Measurements from ENCODE around the gene SRP72. TPM values are rescaled to one million over a fixed set of nuclear protein-coding genes. Genes with fewer than 3 reads are reported as not detected.
"Not testable (repeated sequence)": the region's sequence is repeated elsewhere in the genome, so short reads cannot be mapped to it uniquely, and the experiment has no call there.

SRP72 gene
- total RNA-seq, 4 donors from 2014 or later, result 37.0 to 51.9 (median 45.8) TPM

DNA sequence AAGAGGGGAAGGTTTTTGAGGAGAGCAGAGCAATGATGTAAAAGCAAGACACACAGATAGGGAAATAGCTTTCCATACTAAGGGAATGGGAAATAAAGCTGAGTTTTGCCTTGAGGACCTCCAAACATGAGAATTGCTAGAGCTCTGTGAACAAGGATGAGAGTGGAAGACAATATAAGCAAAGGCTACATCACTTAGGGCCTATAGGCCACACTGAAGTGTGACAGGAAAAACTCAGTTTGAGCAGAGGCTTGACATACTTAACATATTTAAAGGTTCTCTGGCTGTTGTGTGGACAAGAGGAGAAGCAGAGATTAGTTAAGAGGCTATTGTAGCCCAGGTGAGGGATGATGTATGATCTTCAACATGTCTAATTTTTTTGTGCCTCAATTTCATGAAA is 5.3 kb upstream of the SRP72 start:
- intact Hi-C loops (cut with DNase I), result no loop called here

DNA sequence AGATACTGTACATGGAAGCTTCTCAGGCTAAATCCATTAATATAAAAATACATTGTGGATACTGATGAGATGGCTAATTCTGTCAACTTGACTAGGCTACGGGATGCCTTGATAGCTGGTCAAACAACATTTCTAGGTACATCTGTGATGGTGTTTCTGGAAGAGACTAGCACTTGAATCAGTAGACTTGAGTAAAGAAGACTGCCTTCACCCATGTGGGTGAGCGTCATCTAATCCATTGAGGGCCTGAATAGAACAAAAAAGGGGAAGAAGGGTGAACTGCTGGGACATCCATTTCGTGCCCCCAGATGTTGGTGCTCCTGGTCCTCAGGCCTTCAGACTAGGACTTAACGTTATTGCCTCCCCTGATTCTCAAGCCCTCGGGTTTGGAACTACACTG is 3.7 kb upstream of the SRP72 start:
- no peak for DNase-seq (ENCODE audit: extremely low spot score)
- no peaks in the 10 kb centered on the region for H3K27me3 ChIP-seq
- H3K9me3 ChIP-seq, result no peaks in the 10 kb centered on the region
- H3K27ac ChIP-seq (replicated peaks in 1 of 4), result no peak overlapping the region
- 86% methylated on average over 5 of the region's 5 CpGs for WGBS
- no peak overlapping the region for H3K4me3 ChIP-seq
- H3K4me1 ChIP-seq, result peaks cover 24 to 36% (median 34%) of the 10 kb centered on the region in 4 donors
- TF ChIP-seq, protein P1, sequence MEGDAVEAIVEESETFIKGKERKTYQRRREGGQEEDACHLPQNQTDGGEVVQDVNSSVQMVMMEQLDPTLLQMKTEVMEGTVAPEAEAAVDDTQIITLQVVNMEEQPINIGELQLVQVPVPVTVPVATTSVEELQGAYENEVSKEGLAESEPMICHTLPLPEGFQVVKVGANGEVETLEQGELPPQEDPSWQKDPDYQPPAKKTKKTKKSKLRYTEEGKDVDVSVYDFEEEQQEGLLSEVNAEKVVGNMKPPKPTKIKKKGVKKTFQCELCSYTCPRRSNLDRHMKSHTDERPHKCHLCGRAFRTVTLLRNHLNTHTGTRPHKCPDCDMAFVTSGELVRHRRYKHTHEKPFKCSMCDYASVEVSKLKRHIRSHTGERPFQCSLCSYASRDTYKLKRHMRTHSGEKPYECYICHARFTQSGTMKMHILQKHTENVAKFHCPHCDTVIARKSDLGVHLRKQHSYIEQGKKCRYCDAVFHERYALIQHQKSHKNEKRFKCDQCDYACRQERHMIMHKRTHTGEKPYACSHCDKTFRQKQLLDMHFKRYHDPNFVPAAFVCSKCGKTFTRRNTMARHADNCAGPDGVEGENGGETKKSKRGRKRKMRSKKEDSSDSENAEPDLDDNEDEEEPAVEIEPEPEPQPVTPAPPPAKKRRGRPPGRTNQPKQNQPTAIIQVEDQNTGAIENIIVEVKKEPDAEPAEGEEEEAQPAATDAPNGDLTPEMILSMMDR (IDR thresholded peaks at IDR 0.05), result no peak
- TF ChIP-seq EP300 (IDR thresholded peaks at IDR 0.05), result no peak
- no peak for TF ChIP-seq POLR2A (IDR thresholded peaks at IDR 0.05; ENCODE audit: low read depth)
- no peak for TF ChIP-seq POLR2AphosphoS5 (IDR thresholded peaks at IDR 0.05)
- peaks cover 0 to 42% (median 35%) of the 10 kb centered on the region in 4 donors for H3K36me3 ChIP-seq
- intact Hi-C loops (cut with DNase I), result no loop called here

More for the DNA sequence above, 5.3 kb upstream of the SRP72 start:
- TF ChIP-seq POLR2A (IDR thresholded peaks at IDR 0.05; ENCODE audit: low read depth), result no peak
- TF ChIP-seq, protein P1 (IDR thresholded peaks at IDR 0.05), result no peak
- no peak for TF ChIP-seq EP300 (IDR thresholded peaks at IDR 0.05)
- no peak for TF ChIP-seq POLR2AphosphoS5 (IDR thresholded peaks at IDR 0.05)
- DNase-seq (ENCODE audit: extremely low spot score), result no peak
- Histone ChIP-seq H3K4me1 (peaks cover 20 to 30% (median 28%) of the 10 kb centered on the region in 4 donors), H3K9me3 (no peaks in the 10 kb centered on the region), H3K27ac (replicated peaks in 1 of 4) (no peak overlapping the region), H3K4me3 (no peak overlapping the region), H3K36me3 (peaks cover 0 to 49% (median 38%) of the 10 kb centered on the region in 4 donors), H3K27me3 (no peaks in the 10 kb centered on the region)

DNA sequence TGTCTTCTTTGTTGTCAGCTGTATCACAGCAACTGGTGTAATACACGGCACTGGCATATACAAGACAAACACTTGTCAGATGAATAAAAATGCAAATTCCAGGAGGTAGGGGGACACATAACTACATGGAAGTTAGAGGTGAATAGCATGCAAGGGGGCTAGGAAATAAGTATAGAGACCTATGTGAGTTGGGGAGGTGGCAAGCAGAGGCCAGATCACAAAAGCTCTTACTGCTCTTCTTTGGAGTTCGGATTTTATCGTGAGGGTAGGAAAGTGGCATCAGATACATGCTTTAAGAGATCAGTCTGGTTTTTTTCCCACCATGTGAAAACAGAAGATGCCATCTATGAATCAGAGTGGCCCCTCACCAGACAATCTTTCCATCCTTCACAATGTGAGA is 2.8 kb upstream of the SRP72 start:
- WGBS, result 81% methylated on average over 3 of the region's 3 CpGs
- TF ChIP-seq POLR2A (IDR thresholded peaks at IDR 0.05; ENCODE audit: low read depth) (no peak), POLR2AphosphoS5 (IDR thresholded peaks at IDR 0.05) (no peak), EP300 (IDR thresholded peaks at IDR 0.05) (no peak)
- TF ChIP-seq, protein P1 (IDR thresholded peaks at IDR 0.05), result no peak
- Histone ChIP-seq H3K4me3 (no peak overlapping the region), H3K9me3 (no peaks in the 10 kb centered on the region), H3K4me1 (peaks cover 29 to 45% (median 42%) of the 10 kb centered on the region in 4 donors), H3K27me3 (no peaks in the 10 kb centered on the region), H3K36me3 (peaks cover 0 to 37% (median 31%) of the 10 kb centered on the region in 4 donors), H3K27ac (replicated peaks in 1 of 4) (no peak overlapping the region)
- no peak for DNase-seq (ENCODE audit: extremely low spot score)
- intact Hi-C loops (cut with DNase I), result no loop called here

DNA sequence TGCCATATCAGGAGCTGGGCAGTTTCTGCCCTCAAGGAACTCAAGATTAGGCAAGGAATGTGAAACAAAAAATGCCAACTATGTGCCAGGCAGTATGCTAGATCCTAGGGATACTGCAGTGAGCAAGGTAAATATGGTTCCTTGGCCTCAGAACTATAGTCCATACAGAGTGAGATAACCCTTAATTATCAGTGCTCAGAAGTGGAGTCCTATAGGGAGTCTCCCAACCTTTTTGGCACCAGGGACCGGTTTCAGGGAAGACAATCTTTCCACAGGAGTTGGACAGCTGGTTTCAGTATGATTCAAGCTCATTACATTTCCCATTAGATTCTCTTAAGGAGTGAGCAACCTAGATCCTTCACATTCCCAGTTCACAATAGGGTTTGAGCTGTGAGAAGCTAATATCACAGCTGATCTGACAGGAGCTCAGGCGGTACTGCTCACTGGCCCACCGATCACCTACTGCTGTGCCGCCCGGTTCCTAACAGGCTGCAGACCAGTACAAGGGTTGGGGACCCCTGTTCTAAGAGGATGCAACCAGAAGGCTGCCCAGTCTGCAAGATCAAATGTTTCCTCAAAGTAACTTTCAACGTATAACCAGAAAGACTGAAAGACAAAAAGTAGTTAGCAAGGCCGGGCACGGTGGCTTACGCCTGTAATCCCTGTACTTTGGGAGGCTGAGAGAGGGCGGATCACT is 1.7 kb upstream of the SRP72 start:
- H3K4me1 ChIP-seq, result peaks cover 29 to 46% (median 43%) of the 10 kb centered on the region in 4 donors
- 73% methylated on average over 10 of the region's 10 CpGs for WGBS

DNA sequence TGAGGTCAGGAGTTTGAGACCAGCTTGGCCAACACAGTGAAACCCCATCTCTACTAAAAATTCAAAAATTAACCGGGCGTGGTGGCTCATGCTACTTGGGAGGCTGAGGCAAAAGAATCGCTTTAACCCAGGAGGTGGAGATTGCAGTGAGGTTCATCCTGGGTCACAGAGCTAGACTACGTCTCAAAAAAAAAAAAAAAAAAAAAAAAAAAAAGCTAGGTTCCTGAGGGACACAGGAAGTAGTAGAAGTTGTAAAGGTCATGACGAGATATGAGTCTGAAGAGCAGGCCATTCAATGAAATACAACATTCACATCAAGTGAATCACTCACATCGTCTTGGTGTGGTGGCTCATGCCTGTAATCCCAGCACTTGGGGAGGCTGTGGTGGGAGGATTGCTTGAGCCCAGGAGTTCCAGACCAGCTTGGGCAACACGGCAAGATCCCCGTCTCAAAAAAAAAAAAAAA is 1.1 kb upstream of the SRP72 start:
- DNase-seq (ENCODE audit: extremely low spot score); H3K27me3 ChIP-seq; H3K9me3 ChIP-seq: not testable (repeated sequence)
- 19% methylated on average over 8 of the region's 8 CpGs for WGBS
- intact Hi-C loops (cut with DNase I), result loop anchor here (2.0 kb wide), 1 partner anchor 30 kb away; the partner anchor contains the start of gene PAICS
- Histone ChIP-seq H3K4me1 (peaks cover 29 to 46% (median 43%) of the 10 kb centered on the region in 4 donors), H3K27ac (replicated peaks in 1 of 4) (peak overlapping the region; percentile 83 to 92 (median 90)), H3K36me3 (peaks cover 10 to 32% (median 24%) of the 10 kb centered on the region in 4 donors), H3K4me3 (peak overlapping the region; percentile 80 to 100 (median 90))

More for the DNA sequence above, 1.7 kb upstream of the SRP72 start:
- H3K27me3 ChIP-seq, result no peaks in the 10 kb centered on the region
- H3K4me3 ChIP-seq, result peak overlapping the region; percentile 80 to 100 (median 90)
- TF ChIP-seq POLR2AphosphoS5 (IDR thresholded peaks at IDR 0.05) (no peak), EP300 (IDR thresholded peaks at IDR 0.05) (no peak), POLR2A (IDR thresholded peaks at IDR 0.05; ENCODE audit: low read depth) (no peak)
- TF ChIP-seq, protein P1 (IDR thresholded peaks at IDR 0.05), result no peak
- peaks cover 8 to 32% (median 24%) of the 10 kb centered on the region in 4 donors for H3K36me3 ChIP-seq
- no peak for DNase-seq (ENCODE audit: extremely low spot score)
- no peaks in the 10 kb centered on the region for H3K9me3 ChIP-seq
- H3K27ac ChIP-seq (replicated peaks in 1 of 4), result no peak overlapping the region
- intact Hi-C loops (cut with DNase I), result loop anchor here (2.0 kb wide), 1 partner anchor 29 kb away; the partner anchor contains the start of gene PAICS
